Heart left ventricle (tissue), 13 donors: Measurements from ENCODE around the gene EIF3C.
"Not testable (repeated sequence)": the region's sequence is repeated elsewhere in the genome, so short reads cannot be mapped to it uniquely, and the experiment has no call there.

Experiments used
- POLR2A ChIP-seq, 2 donors: fragments of 450-650 bp; IDR thresholded peaks; one replicate each; pipeline ENCODE4 v1.6.1; 2017; ENCODE audit warnings: antibody characterized with exemption in 2 of 2, mild to moderate bottlenecking in 2 of 2, moderate library complexity in 2 of 2
- TF ChIP-seq, protein P1 (sequence below), 12 donors: fragments of 200-600 bp; sonication (generic) in 4 of 12; IDR thresholded peaks; one replicate each; pipeline versions ENCODE4 v1.5.0 to v1.8.0; 2018 to 2022; ENCODE audit warnings: antibody characterized with exemption in 12 of 12, mild to moderate bottlenecking in 5 of 12
- donor health status: ischemic (EF 13 %, LVEDD 7.1; RV severe dilation, severe dysfunction).
- donor health status: DM: no; HTN: yes; CAD: no.
- donor health status: DM: no; HTN: no; CAD: no.
- donor health status: ischemic (EF 25% LVEDD 6.9; RV normal size, moderate dysfunction).
- donor health status: ischemic (EF 25% LVEDD 5.7; RV mildly dilated, moderate dysfunction).
- donor health status: ischemic (EF 35%, LVEDD 5.7; RV mildly dilated, moderate dysfunction).
- donor health status: nonischemic (EF 11% LVEDD 7.7; RV severe dilation, severe dysfunction).
- donor health status: DM: yes; HTN: yes; CAD: no.
- donor health status: PGD.
- donor health status: ischemic (EF 29% LVEDD 5.4; RV normal size, mild dysfunction).
- donor health status: nonischemic (EF 23%, LVEDD 6.1; RV moderate dilation, normal function).

DNA sequence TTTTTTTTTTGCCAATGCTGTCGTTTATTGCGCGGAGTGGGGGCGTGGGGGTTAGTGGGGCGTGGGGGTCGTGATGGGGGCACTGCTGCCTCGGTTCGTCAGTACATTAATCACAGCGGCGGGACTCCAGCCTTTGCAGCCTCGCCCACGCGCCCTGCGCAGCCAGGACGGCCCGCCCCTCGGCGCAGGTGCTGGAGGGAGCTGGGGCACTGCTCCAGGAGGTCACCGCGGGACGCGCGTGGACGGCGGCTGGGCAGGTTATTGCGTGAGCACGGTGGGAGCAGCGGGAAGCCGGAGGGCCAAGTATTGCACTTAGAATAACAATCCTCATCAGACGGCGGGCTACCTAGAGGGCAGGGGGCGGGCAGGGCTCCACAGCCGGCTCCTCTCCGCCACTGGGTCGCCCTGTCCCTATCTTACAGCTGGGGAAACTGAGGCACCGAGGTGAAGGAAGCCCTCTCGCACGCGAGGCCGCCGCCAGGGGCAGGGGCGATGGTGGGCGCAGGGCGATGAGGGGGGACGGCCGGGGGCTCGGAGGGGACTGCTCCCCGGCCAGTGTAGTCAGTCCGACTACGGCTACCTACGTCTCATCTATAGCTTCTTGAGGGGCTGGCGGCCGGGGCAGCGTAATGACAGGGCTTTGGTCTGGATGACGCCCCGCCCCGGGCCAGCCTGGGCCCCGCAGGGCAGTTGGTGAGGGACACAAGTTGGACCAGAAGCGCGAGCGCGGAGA lies 35.5 kb downstream of the EIF3C start:
- not testable (repeated sequence) for TF ChIP-seq POLR2A (IDR thresholded peaks at IDR 0.05)
- TF ChIP-seq, protein P1, sequence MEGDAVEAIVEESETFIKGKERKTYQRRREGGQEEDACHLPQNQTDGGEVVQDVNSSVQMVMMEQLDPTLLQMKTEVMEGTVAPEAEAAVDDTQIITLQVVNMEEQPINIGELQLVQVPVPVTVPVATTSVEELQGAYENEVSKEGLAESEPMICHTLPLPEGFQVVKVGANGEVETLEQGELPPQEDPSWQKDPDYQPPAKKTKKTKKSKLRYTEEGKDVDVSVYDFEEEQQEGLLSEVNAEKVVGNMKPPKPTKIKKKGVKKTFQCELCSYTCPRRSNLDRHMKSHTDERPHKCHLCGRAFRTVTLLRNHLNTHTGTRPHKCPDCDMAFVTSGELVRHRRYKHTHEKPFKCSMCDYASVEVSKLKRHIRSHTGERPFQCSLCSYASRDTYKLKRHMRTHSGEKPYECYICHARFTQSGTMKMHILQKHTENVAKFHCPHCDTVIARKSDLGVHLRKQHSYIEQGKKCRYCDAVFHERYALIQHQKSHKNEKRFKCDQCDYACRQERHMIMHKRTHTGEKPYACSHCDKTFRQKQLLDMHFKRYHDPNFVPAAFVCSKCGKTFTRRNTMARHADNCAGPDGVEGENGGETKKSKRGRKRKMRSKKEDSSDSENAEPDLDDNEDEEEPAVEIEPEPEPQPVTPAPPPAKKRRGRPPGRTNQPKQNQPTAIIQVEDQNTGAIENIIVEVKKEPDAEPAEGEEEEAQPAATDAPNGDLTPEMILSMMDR (IDR thresholded peaks at IDR 0.05) = not testable (repeated sequence)
